Measurements from ENCODE around the gene CHD2.

DNA sequence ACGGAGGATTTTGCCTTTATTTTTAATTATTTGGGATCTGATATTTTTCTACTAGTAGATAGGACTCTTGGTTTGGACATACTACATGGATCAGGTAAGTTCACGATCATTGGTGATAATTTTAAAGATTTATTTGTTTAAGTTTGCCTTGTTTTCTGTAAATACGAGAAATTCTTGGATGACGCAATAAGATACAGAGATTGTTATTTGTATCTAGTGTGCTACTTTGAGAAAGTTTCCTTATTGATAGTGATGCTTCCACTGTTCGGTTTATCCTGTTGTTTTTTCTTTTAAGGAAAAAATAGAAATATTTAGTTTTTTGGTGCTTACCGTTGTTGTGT is 577 bp downstream of the CHD2 start:
- TF ChIP-seq, protein P1, sequence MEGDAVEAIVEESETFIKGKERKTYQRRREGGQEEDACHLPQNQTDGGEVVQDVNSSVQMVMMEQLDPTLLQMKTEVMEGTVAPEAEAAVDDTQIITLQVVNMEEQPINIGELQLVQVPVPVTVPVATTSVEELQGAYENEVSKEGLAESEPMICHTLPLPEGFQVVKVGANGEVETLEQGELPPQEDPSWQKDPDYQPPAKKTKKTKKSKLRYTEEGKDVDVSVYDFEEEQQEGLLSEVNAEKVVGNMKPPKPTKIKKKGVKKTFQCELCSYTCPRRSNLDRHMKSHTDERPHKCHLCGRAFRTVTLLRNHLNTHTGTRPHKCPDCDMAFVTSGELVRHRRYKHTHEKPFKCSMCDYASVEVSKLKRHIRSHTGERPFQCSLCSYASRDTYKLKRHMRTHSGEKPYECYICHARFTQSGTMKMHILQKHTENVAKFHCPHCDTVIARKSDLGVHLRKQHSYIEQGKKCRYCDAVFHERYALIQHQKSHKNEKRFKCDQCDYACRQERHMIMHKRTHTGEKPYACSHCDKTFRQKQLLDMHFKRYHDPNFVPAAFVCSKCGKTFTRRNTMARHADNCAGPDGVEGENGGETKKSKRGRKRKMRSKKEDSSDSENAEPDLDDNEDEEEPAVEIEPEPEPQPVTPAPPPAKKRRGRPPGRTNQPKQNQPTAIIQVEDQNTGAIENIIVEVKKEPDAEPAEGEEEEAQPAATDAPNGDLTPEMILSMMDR (IDR thresholded peaks at IDR 0.05): no peak
- no peak for TF ChIP-seq POLR2A (IDR thresholded peaks at IDR 0.05)
